ENCODE measurements around the gene ATP6V1B1.

ATP6V1B1 gene

DNA sequence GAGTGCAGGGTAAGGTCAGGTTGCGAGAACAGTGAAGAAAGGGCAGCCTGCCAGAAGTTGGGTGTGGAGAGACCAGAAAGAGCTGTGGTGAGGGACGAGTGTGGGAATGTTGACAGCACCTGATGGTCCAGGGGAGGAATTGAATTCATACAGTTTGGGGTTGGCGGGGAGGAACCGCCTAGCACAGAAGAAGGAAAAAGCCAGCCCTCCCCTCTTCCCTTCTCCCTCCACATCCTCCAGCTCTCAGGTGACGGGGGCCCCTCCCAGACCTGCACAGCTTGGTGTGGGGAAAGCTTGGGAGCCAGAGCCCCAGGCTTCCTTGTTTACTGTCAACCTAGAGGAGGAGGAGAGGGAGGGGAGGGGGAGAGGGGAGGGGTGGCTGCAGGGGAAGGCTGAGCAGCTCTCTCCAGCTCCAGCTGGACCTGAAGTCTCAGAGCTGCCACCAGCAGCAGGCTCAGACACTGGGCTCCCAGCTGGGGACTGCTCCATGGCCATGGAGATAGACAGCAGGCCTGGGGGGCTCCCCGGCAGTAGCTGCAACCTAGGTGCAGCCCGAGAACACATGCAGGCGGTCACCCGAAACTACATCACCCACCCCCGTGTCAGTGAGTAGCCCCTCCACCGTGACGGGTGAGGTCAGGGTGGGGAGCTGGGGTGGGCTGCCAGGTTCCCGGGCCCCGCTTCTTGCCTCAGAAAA is at the start of gene ATP6V1B1:
Gene ATP6V1B1 (plus strand): TSS at position 433 of the 697 bp plus-strand sequence. CDS start 55 bp downstream, at position 488.
- DNase-seq (ENCODE audit: low spot score) = no peak

DNA sequence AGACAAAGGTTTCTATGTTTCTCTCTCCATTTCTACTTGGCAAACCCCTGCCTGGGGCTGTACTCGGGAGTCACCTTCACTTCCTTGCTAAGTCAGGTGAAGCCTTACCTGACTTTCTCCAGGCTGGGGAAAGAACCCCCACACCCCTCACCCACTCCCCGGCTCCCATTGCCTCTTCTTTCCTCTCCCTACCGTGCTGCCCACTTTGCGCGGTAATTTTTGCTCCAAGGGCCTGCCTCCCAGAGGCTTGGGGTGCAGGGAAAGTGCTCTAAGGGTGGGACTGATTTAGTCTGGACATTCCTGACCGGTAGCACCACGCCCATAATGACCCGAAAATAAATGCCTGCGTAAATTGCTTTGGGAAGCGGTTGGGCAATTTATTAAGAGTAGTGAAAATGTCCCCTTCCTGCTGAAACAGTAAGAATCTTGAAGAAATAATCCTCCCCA is 49.1 kb upstream of the ATP6V1B1 start:
- DNase-seq (ENCODE audit: low spot score) = no peak

DNA sequence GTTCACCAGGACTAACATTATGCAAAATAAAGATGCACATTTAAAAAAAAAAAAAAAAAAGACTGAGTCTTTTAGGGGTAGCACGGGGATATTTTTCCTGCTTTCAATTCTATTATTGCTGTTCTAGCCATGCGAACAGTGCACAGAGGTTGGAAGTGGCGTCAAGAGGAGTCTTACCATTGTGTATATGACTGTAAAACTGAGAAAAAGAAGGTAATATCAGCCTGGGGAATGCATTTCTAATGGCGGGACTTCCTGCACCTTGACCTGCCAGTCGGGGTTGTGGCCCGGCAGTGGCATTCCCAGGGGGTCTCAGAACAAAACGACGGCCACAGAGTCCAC is 48.5 kb upstream of the ATP6V1B1 start:
- DNase-seq (ENCODE audit: low spot score) = no peak

DNA sequence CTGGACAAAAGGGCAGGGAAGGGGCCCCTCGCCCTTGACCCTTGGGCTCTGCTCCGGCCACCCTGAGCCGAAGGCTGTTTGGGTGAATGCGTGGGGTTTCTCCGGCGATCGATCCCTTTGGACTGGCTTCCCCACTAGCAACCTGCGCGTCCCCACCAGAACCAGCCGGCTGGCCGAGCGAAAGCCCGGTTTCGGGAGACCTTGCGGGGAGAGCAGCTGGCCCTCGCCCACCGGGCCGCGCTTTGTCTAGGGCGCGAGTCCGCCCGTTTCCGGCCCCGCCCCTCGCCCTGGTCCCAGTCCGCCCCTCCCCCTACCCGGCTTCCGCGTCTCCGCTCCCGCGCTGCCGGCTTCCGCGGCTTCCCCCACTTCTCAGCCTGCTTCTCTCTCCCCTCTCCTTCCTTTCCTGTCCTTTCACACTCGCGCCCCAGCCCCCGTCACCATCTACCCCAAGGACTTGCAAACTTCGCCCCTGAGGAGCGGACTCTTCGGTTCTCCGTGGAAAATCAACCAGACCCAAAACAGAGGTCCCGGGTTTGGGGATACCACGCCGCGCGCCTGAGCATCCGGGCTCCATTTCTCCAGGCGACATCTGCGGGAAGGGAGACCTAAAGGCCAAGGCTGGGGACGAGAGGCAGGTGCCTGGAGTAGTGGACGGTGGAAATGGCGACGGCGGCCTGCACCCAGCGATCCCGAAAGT is 48.0 kb upstream of the ATP6V1B1 start:
- DNase-seq (ENCODE audit: low spot score) = no peak

DNA sequence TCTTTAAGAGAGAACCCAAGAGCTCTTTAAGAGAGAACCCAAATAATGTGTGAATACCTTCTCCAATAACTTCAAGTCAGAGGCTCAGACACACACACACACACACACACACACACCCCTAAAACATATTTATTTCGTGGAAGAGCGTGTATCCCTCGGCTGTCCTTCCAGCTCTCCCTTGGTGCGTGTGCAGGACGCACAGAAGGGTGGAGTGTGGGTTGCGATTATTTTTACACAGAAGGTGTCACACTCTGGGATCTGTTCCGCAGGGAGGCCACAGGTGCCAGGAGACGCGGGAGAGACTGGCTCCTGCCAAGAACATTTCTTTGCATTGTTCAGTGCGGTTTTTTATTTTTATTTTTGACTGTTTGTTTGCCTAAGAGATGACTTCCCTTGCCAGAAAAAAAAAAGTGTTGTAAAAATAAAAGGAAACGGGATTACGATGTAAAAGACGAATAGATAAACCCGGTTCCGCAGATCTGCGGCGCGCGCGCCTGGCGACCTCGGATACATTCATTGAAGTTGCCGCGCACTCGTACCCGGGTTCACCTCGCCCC is 47.3 kb upstream of the ATP6V1B1 start:
- DNase-seq (ENCODE audit: low spot score) = no peak

DNA sequence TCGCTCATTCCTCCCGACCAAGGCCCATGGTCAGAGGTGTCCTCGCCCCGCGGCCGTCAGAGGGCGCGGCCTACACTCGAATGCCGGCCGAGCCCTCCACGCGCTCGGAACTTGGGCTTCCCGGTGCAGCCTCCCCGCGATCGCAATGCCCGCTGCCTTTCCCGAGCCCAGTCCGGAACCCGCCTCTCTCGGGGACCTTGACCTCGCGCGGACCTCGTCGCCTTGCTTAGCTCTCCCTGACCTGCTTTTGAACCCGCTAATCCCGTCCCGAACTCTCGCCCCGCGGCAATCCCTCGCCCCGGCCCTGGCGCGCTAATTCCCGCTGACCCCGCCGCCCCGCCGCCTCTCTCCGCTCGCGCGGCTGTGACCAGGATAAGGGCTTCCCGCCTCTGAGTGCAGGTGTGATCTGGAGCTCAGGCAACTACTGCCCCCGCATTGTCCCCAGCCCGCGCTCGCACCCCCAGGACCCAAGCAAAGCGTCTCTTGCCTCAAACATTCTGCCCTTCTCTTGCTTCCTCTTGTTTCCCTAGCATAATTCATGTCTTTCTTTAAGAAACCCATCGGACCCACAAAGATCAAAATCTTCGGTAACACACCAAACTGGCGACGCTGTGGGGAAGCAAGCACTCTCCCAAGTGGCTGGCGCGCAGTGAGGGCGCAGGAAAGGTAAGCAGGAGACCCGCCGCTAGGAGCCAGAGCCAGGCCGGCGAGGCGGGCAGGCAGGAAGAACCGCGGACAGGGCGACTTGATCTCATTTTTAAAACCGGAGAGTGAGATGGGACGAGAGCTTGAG is 46.6 kb upstream of the ATP6V1B1 start:
- DNase-seq (ENCODE audit: low spot score) = no peak

DNA sequence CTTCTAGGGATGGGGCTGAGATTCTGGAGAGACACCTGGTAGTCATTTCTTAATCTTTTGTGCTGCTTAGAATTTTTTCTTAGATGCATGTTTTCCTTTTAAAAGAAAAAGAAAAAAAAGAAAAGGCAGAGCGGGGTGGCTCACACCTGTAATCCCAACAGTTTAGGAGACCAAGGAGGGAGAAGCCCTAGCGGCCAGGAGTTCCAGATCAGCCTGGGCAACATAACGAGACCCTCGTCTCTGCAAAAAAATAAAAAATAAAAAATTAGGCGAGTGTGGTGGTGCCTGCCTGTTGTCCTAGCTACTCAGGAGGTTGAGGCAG is 46.0 kb upstream of the ATP6V1B1 start:
- DNase-seq (ENCODE audit: low spot score) = no peak

DNA sequence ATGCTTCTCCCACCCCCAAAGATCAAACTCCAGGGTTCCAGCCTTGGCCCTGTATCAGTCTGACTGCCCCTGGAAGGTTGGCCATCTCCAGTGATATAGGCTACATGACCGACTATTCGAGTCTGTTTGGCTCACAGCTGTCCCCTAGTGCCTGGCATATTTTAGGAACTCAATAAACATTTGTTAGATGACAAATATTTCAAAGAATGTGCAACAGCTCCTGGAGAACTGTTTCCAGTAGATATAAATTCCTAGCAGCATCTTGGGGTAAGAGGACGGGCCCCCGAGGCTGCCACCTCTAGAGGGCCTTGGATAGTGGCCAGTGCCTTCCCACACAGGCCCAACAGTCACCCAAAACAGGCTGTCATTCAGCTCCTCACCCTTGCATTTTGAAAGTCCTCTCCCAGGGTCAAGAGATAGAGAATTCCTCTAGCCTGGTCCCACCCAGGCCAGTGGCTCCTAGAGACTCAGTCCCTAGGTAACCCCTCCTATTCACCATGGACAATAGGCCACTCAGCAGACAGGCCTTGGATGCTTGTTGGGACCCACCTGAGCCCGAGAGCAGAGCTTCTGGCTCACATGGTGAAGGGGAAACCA is 45.1 kb upstream of the ATP6V1B1 start:
- no peak for DNase-seq (ENCODE audit: low spot score)

DNA sequence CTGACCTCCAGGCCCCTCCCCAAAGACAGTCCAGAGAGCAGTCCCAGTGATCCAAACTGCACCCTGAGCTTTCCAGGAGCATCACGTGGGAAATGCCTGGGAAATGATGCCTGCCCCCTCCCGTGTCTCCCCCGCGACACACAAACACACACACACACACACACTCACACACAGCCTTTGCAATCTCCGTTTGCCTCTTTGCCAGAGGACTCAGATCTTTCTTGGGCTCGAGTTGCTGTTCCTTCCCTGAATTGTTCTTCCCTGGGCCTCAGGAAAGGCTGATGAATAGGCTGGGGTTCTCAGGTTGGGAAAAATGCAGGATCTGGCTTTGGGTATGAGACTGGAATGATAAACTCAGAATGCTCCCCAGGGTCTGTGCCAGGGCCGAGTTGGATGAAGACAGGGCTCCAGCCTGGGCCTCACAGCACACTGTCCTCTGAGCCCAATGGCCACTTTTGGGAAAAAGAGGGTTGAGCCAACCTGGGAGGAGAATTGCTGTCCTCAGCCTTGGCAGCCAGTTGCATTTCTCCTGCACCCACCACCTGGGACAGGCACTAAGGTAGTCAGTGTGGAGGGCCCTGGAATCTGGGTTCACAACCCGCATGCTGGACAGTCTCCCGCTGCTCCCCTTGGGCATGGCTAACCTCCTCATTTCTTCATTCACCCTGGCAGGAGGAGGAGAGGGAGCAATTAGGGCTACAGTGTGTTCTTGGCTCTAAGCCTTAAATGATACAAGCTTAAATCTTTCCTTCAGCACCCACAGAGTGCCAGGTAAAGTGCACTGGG is 43.9 kb upstream of the ATP6V1B1 start:
- no peak for DNase-seq (ENCODE audit: low spot score)

DNA sequence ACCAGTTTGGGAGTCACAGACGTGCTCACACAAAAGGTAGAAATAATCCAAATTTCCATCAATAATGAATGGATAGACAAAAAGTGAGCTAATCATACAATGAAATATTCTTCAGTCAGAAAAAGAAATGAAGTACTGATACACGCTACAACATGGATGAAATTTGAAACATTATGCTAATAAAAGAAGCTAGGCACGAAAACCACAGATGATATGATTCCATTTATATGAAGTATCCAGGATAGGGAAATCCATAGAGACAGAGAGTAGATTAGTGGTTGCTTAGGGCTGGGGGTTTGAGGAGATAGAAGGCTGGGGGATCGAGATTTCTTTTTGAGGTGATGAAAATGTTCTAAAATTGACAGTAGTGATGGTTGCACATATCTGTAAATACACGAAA is 43.0 kb upstream of the ATP6V1B1 start:
- no peak for DNase-seq (ENCODE audit: low spot score)

DNA sequence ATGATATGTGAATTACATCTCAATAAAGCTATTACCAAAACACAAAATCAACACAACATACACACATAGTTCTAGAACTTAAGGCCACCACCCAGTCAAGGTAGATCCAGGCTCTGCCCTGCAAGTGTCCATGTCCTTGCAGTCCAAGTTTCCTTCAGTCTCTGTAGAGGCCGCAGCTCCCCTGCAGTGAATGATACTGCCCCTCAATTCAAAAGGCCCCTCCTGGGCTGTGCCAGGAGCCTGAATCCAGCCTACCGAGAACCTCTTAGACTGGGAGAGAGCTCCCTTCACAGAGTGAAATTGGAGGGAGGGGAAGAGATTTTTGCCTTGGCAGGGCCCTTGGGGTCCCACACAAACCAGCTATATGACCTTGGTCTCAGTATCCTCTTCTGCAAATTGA is 42.5 kb upstream of the ATP6V1B1 start:
- DNase-seq (ENCODE audit: low spot score) = no peak

DNA sequence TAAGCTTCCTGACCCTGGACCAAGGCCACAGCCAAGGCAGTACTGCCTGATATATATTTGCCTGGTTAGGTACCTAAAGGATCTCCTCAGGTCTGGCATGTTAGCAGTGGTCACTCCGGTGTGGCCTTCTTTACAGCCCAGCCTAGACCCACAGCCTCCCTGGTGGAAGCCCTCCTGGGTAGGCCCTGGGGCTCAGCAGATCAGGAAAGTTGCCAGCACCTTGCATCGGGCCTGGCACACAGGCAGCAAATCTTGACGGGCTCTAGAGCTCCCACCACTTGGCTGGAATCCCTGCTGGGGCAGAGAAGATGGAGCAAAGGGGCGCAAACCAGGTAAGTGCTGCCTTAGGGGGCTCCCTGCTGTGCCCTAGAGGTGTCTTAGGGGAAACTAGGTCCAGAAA is 40.9 kb upstream of the ATP6V1B1 start:
- no peak for DNase-seq (ENCODE audit: low spot score)

DNA sequence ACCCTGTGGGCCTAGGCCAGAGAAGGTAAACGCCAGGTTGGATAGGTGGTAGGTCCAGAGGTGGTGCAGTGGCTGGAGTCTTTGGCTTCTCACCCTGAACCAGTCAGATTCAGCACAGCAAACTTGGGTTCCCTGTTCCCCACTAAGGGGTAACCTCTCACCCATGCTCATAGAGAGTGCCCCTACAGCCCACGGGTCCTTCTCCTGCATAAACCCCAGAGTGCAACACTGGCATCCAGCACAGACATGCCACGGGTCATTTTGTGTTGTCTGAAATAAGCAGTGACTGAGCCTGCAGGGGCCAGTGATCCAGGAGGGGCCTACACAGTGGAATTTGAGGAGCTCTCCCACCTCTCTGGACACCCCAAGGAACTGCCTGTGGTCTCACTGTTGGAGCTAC is 40.5 kb upstream of the ATP6V1B1 start:
- no peak for DNase-seq (ENCODE audit: low spot score)

DNA sequence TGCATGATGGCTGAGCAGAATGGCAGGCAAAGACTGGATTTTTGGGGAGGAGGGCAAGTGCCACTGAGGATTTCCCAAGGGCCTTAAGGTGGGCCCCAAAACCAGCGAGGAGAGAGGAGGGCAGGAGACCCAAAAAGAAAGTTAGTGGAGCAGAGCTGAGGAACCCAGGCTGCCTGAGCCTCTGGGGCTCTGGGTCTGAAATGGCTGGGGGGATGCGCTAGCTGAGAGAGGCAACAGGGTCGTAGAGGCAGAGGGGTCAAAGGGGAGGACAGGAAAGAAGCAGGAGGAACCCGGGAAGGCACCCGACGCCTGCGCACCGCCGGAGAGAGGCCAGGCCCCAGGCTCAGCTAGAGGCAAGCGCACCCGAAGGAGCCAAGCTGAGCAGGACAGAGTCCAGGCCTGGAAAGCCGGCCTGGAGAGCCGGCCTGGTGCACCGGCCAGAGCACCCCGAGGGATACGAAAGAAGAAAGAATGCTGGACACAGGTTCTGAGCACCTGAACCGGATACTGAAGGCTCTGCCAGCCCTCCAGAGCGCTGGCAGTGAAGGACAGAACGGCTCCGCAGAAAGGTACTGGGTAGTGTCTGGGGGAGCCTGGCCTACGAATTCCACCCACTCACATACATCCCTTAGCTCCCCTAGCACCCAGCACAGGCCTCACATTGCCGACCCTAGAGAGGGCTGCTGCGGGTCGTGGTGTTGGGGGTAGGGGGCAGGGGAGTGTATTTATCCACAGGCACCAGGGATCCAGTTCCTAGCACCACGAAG is 39.5 kb upstream of the ATP6V1B1 start:
- no peak for DNase-seq (ENCODE audit: low spot score)

DNA sequence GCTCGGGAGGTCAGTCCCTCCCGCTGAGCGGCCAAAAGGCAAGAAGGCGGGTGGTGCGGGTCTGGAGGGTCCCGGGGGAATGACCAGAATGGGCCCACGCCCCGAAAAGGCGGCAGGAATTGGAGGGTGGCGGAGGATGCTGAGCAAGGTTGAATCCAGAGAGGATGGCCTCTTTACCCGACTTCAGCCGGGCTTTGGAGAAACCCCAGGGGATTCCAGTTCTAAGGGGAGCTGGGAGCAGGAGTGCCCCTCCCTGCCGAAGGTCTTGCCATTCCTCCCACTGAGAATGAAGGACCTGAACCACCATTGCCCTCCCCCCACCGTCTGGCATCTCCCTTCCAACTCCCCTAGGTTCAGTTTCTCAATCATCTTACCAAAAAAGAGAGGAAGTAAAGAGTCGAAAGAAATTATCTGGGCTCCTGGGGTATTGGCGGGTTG is 38.9 kb upstream of the ATP6V1B1 start:
- DNase-seq (ENCODE audit: low spot score) = no peak

DNA sequence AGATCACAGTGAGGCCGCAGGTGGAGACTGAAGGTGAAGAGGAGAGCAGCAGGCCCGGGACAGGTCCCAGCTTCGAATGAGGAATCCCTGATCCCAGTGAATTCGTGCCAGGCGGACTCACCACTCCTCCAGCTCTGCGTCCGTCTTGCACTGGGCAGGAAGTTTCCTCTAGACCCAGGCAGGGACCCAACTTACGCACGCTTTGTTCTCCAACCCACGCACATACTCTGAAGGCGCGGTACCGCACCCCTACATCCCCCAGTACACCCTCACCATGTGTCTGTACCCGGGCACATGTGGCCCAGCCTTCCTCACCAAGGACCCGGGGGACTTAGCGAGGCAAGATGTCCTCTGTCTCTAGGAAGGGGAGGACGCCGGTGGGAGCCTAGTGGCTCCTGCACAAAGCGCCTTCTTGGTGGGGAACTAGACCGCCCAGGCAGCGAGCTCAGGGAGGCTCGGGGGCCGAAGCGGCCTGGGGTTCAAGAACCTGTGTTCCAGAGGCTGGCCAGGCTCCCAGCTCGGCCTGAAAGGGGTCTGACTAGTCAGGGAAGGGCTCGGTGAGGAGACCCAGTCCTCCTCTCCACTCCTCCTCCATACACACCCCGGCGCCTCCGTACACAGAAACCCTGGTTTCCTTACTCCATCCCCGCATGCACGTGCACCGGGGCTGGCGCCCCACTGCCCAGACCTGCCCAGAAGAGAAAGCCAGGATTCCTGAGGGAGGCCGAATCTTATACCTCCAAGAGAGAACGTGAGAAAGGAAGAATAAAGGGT is 38.3 kb upstream of the ATP6V1B1 start:
- DNase-seq (ENCODE audit: low spot score) = no peak

DNA sequence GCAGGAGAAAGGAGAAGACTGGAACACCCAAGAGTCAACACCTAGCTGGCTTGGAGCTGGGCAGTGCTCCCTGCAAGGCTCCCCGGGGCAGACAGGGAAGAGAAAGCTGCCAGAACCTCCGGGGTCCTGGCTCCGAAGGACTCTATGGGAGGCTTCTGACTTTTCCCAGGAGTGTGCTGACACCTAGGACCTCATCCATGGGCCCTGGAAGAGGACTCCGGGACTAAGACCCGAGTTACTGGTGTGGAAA is 37.8 kb upstream of the ATP6V1B1 start:
- no peak for DNase-seq (ENCODE audit: low spot score)

DNA sequence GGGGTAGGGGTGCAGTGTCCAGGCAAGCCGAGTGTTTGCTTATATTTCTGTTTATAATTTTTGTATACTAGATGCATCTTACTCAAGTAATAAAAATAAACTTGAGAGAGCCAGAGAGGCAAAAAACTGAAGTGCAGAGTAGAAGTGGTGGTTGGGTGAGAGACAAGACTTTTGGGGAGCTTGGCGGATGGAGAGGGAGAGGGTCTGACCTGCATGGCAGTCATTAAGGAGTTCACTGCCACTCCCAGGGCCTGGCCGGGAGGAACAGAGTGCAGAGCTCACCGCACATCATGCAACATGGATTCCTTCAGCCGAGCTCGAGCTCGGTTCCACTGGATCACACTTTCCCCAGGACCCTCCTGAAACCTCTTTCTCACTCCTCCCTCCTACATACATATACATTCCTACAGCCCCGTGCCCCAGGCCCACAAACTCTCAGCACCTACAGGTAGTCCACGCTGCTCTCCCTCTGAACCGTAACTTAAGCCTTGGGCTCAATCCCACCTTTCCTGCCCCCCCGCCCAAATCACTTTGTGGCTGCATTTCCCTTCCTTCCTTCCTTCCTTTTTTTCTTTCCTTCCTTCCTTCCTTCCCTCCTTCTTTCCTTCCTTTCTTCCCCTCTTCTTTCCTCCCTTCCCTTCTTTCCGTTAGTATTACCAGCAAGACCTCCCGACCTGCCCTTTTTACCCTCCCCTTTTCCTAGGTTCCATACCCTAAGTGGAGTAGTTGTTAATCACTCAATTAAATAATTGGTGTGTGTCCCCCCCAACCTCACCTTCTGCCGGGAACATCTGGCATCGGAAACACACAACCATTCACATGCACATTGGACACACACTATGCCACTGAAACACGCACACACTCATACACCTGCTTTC is 37.1 kb upstream of the ATP6V1B1 start:
- no peak for DNase-seq (ENCODE audit: low spot score)

Data from RKO (cell line).